HCEC 1CT (cell line): ENCODE data around the gene RPS14.
A peak's percentile ranks its signal among the peaks of the same experiment; 100 is the strongest.

ENCODE experiments used
- DNase-seq: peaks from one replicate; pipeline ENCODE4 v3.0.0-alpha.2; 2017

RPS14 gene

GRCh38 chr5:150449517-150450339 is at the start of gene RPS14:
Gene RPS14 (minus strand): TSS chr5:150449739. CDS start chr5:150447733, 2,006 bp downstream.
- peak; percentile 91 for DNase-seq

- no peak for DNase-seq
These were observed 49.4 kb upstream of the RPS14 start for GRCh38 chr5:150498971-150499370.

DNA sequence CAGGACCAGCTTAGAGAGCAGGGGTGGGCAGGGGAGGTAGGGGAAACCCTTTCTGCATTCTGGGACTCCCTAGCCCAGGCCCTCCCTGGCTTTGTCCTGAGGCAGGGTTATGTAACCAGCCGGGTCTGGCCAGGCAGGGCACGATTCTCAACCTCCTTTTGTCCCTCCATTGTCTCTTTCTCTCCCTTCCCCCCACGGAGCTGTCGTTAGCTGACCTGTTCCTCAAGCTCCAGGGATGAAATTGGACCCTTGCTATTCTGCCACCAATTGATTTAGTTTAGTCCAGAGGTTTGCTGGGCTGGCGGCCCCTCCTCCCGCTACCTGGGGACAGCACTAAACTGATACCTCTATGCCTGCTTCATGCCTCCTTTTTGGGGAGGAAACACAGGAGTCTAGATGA is 49.0 kb upstream of the RPS14 start:
- no peak for DNase-seq

- no peak for DNase-seq
These were observed 48.4 kb upstream of the RPS14 start for GRCh38 chr5:150497989-150498317.

- peak; percentile 97 for DNase-seq
These were observed 47.9 kb upstream of the RPS14 start for GRCh38 chr5:150497274-150497988.

DNA sequence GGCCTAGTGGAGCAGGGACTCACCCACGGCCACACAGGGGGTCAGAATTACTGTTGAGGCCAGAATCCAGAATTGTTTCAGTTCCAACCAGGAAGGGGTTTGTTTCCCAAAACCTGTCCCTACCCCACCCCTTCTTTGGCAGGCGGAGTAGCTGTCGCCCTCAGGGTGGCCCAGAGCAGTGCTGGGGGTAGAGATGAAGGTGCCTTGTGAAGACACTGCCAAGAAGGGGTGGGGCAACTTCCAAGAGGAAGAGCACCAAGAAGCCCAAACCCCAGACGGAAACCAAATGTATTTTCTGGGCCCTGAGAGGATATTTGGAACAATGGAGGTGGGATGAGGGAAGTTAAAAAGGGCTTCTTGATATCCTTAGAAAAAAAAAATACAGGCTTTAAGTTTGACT is 47.0 kb upstream of the RPS14 start:
- no peak for DNase-seq

DNA sequence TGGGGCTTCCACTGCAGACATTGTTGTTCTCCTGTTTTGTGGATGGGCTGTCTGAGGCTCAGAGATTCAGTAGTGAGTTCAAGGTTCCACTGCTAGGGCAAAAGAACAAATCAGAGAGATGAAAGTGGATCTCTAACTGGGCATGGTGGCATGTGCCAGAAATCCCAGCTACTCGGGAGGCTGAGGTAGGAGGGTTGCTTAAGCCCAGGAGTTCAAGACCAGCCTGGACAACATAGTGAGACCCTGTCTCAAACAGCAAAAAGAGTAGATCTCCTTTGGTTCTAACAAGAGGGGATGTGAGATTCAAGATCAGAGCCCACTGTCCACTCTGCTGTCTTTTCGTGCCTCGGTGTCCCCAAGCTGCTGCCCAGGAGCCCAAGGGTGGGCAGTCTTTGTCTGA is 46.6 kb upstream of the RPS14 start:
- DNase-seq = no peak

GRCh38 chr5:150492621-150493020 is 43.1 kb upstream of the RPS14 start:
- DNase-seq = peak; percentile 90

GRCh38 chr5:150491876-150492275 is 42.3 kb upstream of the RPS14 start:
- no peak for DNase-seq

GRCh38 chr5:150490754-150491153 is 41.2 kb upstream of the RPS14 start:
- DNase-seq = no peak

DNA sequence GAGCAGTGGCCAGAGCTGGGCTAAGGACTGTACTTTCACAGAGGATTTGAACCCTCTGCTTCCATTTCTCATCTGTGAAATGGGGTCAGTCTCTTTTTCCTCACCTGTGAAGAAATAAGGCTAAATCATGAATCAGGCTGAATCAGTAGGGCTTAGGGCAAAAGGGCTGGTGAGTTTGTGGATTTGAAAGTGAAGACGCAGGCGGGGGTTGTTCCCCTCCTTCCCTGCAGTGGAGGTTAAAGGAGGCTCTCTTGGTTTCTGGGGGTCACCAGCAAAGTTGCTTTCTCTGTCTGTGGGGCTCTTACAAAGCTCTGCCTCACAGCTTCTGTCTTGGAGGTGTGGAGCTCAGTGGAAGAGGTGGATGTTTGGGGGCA is 40.7 kb upstream of the RPS14 start:
- DNase-seq = no peak

GRCh38 chr5:150489360-150490295 is 40.1 kb upstream of the RPS14 start:
- peak; percentile 68 for DNase-seq

GRCh38 chr5:150488519-150489359 is 39.2 kb upstream of the RPS14 start:
- DNase-seq = peak; percentile 63

DNA sequence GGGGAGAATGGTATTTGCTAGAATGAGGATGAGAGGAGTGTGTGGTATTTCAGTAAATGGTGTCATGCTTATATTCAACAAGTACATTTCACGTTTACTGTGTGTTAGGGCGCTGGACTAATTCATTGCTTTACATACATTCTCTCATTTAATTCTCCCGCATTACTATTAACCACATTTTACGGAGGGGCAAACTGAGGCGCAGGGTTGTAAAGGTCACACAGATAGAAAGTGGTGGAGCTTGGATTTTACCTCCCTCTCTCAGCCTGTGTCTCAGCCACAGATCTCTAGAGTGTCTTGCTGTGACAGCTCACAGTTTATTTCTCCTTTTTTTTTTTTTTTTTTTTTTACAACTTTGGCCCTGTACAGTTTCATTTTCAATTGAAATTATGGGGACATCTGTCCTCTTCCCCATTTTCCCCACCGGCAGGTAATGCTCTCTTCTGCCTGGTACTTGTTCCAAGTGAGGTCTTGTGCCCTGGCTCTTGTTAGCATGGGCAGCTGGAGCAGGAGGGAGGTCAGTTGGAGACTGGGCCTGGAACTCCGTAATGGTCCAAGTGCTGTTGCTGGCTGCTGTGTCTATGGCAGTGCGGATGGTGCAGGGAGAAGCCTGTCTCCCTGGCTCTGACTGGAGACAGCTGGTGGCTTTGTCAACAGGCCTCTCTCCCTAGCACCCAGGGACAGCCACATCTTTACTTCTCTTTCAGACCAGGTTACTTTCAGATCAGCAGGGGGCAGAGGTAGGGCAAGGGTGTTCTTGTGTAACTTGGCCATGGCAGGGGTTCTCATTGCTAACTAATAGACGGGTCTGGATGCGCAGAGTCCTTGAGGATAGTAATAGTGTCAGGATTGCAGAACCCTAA is 37.9 kb upstream of the RPS14 start:
- peak; percentile 57 for DNase-seq

- no peak for DNase-seq
These were observed 37.1 kb upstream of the RPS14 start for GRCh38 chr5:150486402-150487198.

DNA sequence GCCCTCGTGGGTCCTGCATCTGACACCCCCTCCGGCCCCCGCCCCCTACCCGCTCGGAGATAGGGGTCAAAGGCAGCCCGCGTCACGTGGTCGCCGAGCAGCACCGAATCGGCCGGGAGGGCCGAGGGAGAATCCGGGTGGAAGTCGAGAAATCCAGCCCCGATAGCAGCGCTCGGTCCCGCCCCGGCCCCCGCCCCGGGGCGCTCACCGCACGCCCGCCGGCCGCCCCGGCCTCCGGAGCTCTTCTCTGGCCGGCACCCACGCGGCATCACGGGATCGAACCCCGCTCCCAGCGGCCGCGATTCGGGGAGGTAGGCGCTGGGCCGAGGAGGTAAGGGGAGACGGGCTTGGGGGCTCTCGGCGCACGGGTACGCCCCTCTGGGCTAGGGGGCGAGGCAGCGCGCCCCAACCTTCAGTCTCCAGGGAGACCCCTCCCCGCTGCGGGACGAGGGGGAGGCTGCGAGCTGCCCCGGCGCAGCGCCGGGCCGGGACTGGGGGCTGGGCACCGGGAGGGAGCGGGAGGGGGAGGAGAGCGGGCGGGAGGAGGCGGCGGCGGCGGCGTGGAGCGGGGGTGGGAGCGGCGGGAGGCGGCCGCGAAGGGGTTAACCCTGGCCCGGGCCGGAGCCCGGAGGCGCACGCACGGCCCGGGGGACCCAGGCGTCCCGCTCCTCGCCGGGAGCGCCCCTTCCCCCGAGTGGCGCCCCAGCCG is 36.3 kb upstream of the RPS14 start:
- DNase-seq = peak; percentile 38

DNA sequence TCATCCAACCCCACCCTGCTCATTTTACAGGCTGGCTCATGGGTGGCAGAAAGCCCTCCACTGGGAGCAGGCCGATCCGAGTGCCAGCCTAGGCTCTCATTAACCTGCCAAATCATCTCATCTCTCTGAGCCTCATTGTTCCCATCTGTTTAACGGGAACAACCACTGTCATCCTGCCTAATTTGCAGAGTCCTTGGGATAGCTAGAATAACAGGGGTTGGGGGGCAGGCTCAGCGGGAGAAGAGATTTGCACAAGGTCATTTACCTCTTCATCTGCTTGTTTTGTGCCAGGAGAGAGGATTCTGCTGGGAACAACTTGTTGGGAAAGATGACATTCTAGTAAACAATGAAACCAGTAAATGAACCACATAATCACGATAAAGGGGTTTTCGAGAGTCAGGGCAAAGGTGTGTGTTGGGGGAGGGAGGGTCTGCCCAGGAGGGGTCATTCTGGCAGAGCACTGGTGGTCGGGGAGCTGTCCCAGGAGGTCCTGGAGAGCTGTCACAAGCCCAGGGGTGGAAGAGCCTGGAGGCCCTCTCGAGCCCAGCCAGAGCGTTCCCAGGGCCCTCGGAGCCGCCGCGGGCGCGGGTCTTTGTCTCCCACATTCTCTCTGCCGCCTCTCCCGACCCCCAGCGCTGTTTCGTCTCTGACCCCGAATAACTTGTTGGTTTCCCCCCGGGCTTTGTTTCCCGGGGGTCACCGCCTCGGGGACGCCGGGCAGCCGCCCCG is 35.6 kb upstream of the RPS14 start:
- DNase-seq = no peak

GRCh38 chr5:150481972-150482406 is 32.5 kb upstream of the RPS14 start:
- no peak for DNase-seq

- no peak for DNase-seq
These were observed 32.1 kb upstream of the RPS14 start for GRCh38 chr5:150481708-150481965.
